Thyroid gland (tissue), 4 donors: ENCODE results near the gene GNG3. TPM values are rescaled to one million over a fixed set of nuclear protein-coding genes. Genes with fewer than 3 reads are reported as not detected.

Experiments used
- DNase-seq, 2 donors: peaks; one replicate each; pipeline ENCODE4 v3.0.0-alpha.2; 2019
- H3K27ac ChIP-seq, 3 donors: fragments of 200-600 bp; sonication (generic); 1 replicate in 2 of 3; 2 replicates in 1 of 3; pipeline ENCODE4 v1.5.1; 2016 to 2019; ENCODE audit warnings: mild to moderate bottlenecking in 1 of 3, moderate library complexity in 1 of 3
- H3K27me3 ChIP-seq: fragments of 200-600 bp; sonication (generic); one replicate; pipeline ENCODE4 v1.5.1; 2019
- H3K36me3 ChIP-seq, 2 donors: fragments of 200-600 bp; sonication (generic); one replicate each; pipeline ENCODE4 v1.5.1; 2016 to 2019
- H3K4me1 ChIP-seq, 2 donors: fragments of 200-600 bp; sonication (generic); one replicate each; pipeline ENCODE4 v1.5.1; 2017 to 2019
- H3K4me3 ChIP-seq, 3 donors: fragments of 200-600 bp; sonication (generic); replicated peaks in 1 of 3; 1 replicate in 2 of 3; 2 replicates in 1 of 3; pipeline ENCODE4 v1.5.1; 2016; ENCODE audit warnings: mild to moderate bottlenecking in 1 of 3
- H3K9me3 ChIP-seq: fragments of 200-600 bp; sonication (generic); one replicate; pipeline ENCODE4 v1.5.1; 2017
- CTCF ChIP-seq, 6 experiments: fragments of 200-600 bp in 3 of 6; fragments of 450-650 bp in 3 of 6; sonication (generic) in 3 of 6; IDR thresholded peaks; one replicate each; pipeline ENCODE4 v1.5.1; 2016 to 2019; ENCODE audit warnings: antibody characterized with exemption in 6 of 6, mild to moderate bottlenecking in 2 of 6, inconsistent platforms in 1 of 6, moderate library complexity in 1 of 6
- POLR2A ChIP-seq, 2 donors: fragments of 450-650 bp; IDR thresholded peaks; one replicate each; pipeline ENCODE4 v1.6.1; 2017; ENCODE audit warnings: antibody characterized with exemption in 2 of 2, mild to moderate bottlenecking in 2 of 2, moderate library complexity in 1 of 2
- WGBS, 2 donors: methylation state at CpG; one replicate each; pipeline ENCODE4 v1.1.5; 2017; 5-methylcytosine and 5-hydroxymethylcytosine counted together
- intact Hi-C: fragments of 100-400 bp; cut with DNase I; formaldehyde crosslinking; loops from one replicate; pipeline ENCODE4 v1.15.1; 2023
- total RNA-seq, 4 donors: library from RNA; depleted of rRNA; stranded (reverse); fragments of >200 nt; gene quantifications; one replicate each; pipeline ENCODE4 v1.2.3, GENCODE V29; 2016

The GNG3 gene
- total RNA-seq, 4 donors from 2014 or later, result not detected

GRCh38 chr11:62677714-62678113 lies 29.8 kb upstream of the GNG3 start:
- Histone ChIP-seq H3K27ac (peak overlapping the region in 1 of 3 donors; percentile 82), H3K27me3 (no peaks in the 10 kb centered on the region), H3K4me3 (peak overlapping the region in 1 of 3 donors; percentile 82), H3K4me1 (peaks cover 8 to 27% of the 10 kb centered on the region in 2 donors), H3K9me3 (no peaks in the 10 kb centered on the region), H3K36me3 (peaks cover 12% of the 10 kb centered on the region in 2 donors)
- 83 to 85% methylated on average over 15 of the region's 15 CpGs for WGBS, 2 donors
- DNase-seq, result no peak
- intact Hi-C loops, result no loop called here
- TF ChIP-seq CTCF (IDR thresholded peaks at IDR 0.05) (no peak), POLR2A (IDR thresholded peaks at IDR 0.05) (no peak)

GRCh38 chr11:62678433-62678769 lies 29.1 kb upstream of the GNG3 start:
- intact Hi-C loops, result no loop called here
- WGBS, 2 donors, result 5 to 14% methylated on average over 9 to 10 of the region's 16 CpGs
- peak overlapping the region; percentile 69 to 98 (median 82) for H3K4me3 ChIP-seq
- peak overlapping the region; percentile 77 to 82 (median 80) for H3K27ac ChIP-seq
- TF ChIP-seq POLR2A (IDR thresholded peaks at IDR 0.05), result no peak
- TF ChIP-seq CTCF (IDR thresholded peaks at IDR 0.05), result no peak
- peaks cover 6 to 20% of the 10 kb centered on the region in 2 donors for H3K4me1 ChIP-seq
- H3K36me3 ChIP-seq, result peaks cover 12% of the 10 kb centered on the region in 2 donors
- DNase-seq, result no peak
- H3K27me3 ChIP-seq, result no peaks in the 10 kb centered on the region
- H3K9me3 ChIP-seq, result no peaks in the 10 kb centered on the region

GRCh38 chr11:62678770-62679696 lies 28.4 kb upstream of the GNG3 start, which contains the start of gene UBXN1:
TSS of gene UBXN1 (minus strand) at chr11:62679073. CDS start at chr11:62678923, 150 bp downstream.
- peak in 1 of 6 experiments; percentile 10 for TF ChIP-seq CTCF (IDR thresholded peaks at IDR 0.05)
- TF ChIP-seq POLR2A (IDR thresholded peaks at IDR 0.05), result peak in 1 of 2 donors; percentile 58
- DNase-seq, result peak; percentile 88
- intact Hi-C loops, result no loop called here
- Histone ChIP-seq H3K27ac (peak within 1 kb of the TSS; percentile 77 to 82 (median 80)), H3K27me3 (no peaks in the 10 kb centered on the region), H3K4me3 (peak within 1 kb of the TSS; percentile 69 to 98 (median 82)), H3K36me3 (peaks cover 12% of the 10 kb centered on the region in 2 donors), H3K4me1 (peaks cover 6 to 20% of the 10 kb centered on the region in 2 donors), H3K9me3 (no peaks in the 10 kb centered on the region)
- WGBS, 2 donors, result 10 to 40% methylated on average over 10 to 33 of the region's 55 CpGs

- Histone ChIP-seq H3K36me3 (peaks cover 12% of the 10 kb centered on the region in 2 donors), H3K9me3 (no peaks in the 10 kb centered on the region), H3K4me3 (no peak overlapping the region), H3K4me1 (peaks cover 6 to 20% of the 10 kb centered on the region in 2 donors), H3K27ac (no peak overlapping the region), H3K27me3 (no peaks in the 10 kb centered on the region)
- DNase-seq, result no peak
- peak in 3 of 6 experiments; percentile 16 to 30 (median 20) for TF ChIP-seq CTCF (IDR thresholded peaks at IDR 0.05)
- TF ChIP-seq POLR2A (IDR thresholded peaks at IDR 0.05), result no peak
- intact Hi-C loops, result no loop called here
- 48 to 68% methylated on average over 3 to 4 of the region's 4 CpGs for WGBS, 2 donors
Measured at GRCh38 chr11:62680825-62681240, 26.6 kb upstream of the GNG3 start.

GRCh38 chr11:62682518-62682917 lies 25.0 kb upstream of the GNG3 start:
- intact Hi-C loops, result no loop called here
- H3K4me1 ChIP-seq, result peaks cover 6 to 14% of the 10 kb centered on the region in 2 donors
- WGBS, 2 donors, result 90 to 92% methylated on average over 6 to 7 of the region's 7 CpGs
- peaks cover 1 to 3% of the 10 kb centered on the region in 2 donors for H3K36me3 ChIP-seq
- H3K4me3 ChIP-seq, result no peak overlapping the region
- no peak overlapping the region for H3K27ac ChIP-seq
- no peaks in the 10 kb centered on the region for H3K9me3 ChIP-seq
- H3K27me3 ChIP-seq, result no peaks in the 10 kb centered on the region
- TF ChIP-seq POLR2A (IDR thresholded peaks at IDR 0.05), result no peak
- no peak for TF ChIP-seq CTCF (IDR thresholded peaks at IDR 0.05)
- DNase-seq, result no peak
